H9 (cell line): ENCODE results near the gene NEK8. TPM values are rescaled to one million over a fixed set of nuclear protein-coding genes. Genes with fewer than 3 reads are reported as not detected.

Experiments
- DNase-seq: peaks from one replicate; pipeline ENCODE4 v3.0.0-alpha.2; 2017
- H2AFZ ChIP-seq: one replicate; pipeline ENCODE4 v1.6.1; 2013; ENCODE audit warnings: mild to moderate bottlenecking, low read length, control low read depth, moderate library complexity
- H2AK5ac ChIP-seq: 2 replicates; pipeline ENCODE4 v1.6.1; 2013; ENCODE audit warnings: low read length, control low read depth, mixed read lengths; ENCODE audit not compliant: insufficient read length
- H2BK120ac ChIP-seq: one replicate; pipeline ENCODE4 v1.6.1; 2013; ENCODE audit warnings: low read depth, mild to moderate bottlenecking, low read length, control low read depth, inconsistent platforms; ENCODE audit not compliant: poor library complexity, severe bottlenecking
- H2BK12ac ChIP-seq: 2 replicates; pipeline ENCODE4 v1.6.1; 2013; ENCODE audit warnings: low read length, control low read depth, mixed read lengths, low read depth; ENCODE audit not compliant: insufficient read length
- H2BK15ac ChIP-seq: 2 replicates; pipeline ENCODE4 v1.6.1; 2013; ENCODE audit warnings: low read depth, low read length, control low read depth
- H2BK20ac ChIP-seq: one replicate; pipeline ENCODE4 v1.6.1; 2013; ENCODE audit warnings: low read depth, mild to moderate bottlenecking, low read length, control low read depth, inconsistent platforms; ENCODE audit not compliant: poor library complexity, severe bottlenecking
- H2BK5ac ChIP-seq: 2 replicates; pipeline ENCODE4 v1.6.1; 2013; ENCODE audit warnings: low read length, control low read depth, mixed read lengths; ENCODE audit not compliant: insufficient read length
- H3K14ac ChIP-seq: 2 replicates; pipeline ENCODE4 v1.6.1; 2013; ENCODE audit warnings: low read length, control low read depth; ENCODE audit not compliant: insufficient read depth
- H3K18ac ChIP-seq: 2 replicates; pipeline ENCODE4 v1.6.1; 2013; ENCODE audit warnings: low read depth, mild to moderate bottlenecking, mixed read lengths, low read length, control low read depth; ENCODE audit not compliant: insufficient read length
- H3K23ac ChIP-seq: 2 replicates; pipeline ENCODE4 v1.6.1; 2013; ENCODE audit warnings: low read length, control low read depth, mixed read lengths, low read depth; ENCODE audit not compliant: insufficient read length
- H3K23me2 ChIP-seq: 2 replicates; pipeline ENCODE4 v1.6.1; 2013; ENCODE audit warnings: low read depth, mild to moderate bottlenecking, mixed read lengths, low read length, control low read depth; ENCODE audit not compliant: insufficient read length, poor library complexity, severe bottlenecking
- H3K27ac ChIP-seq: 2 replicates; pipeline ENCODE4 v1.5.1; 2013; ENCODE audit warnings: low read length, control low read depth, mixed read lengths, low read depth; ENCODE audit not compliant: insufficient read length
- H3K27me3 ChIP-seq: 2 replicates; pipeline ENCODE4 v1.6.1; 2013; ENCODE audit warnings: low read length, control low read depth, inconsistent platforms; ENCODE audit not compliant: insufficient read depth
- H3K4ac ChIP-seq: 2 replicates; pipeline ENCODE4 v1.6.1; 2013; ENCODE audit warnings: low read depth, mild to moderate bottlenecking, control low read depth, inconsistent platforms, low read length, moderate library complexity
- H3K4me1 ChIP-seq: 2 replicates; pipeline ENCODE4 v1.6.1; 2013; ENCODE audit warnings: low read length, control low read depth, inconsistent platforms; ENCODE audit not compliant: insufficient read depth
- H3K4me2 ChIP-seq: 2 replicates; pipeline ENCODE4 v1.6.1; 2013; ENCODE audit warnings: low read length, control low read depth, mixed read lengths; ENCODE audit not compliant: insufficient read length, insufficient read depth
- H3K56ac ChIP-seq: 2 replicates; pipeline ENCODE4 v1.6.1; 2013; ENCODE audit warnings: low read depth, mild to moderate bottlenecking, mixed read lengths, low read length, control low read depth; ENCODE audit not compliant: insufficient read length
- H3K79me1 ChIP-seq: 2 replicates; pipeline ENCODE4 v1.6.1; 2013; ENCODE audit warnings: low read depth, mild to moderate bottlenecking, moderate library complexity, low read length, control low read depth, inconsistent platforms; ENCODE audit not compliant: insufficient read depth, poor library complexity, severe bottlenecking
- H3K79me2 ChIP-seq: 2 replicates; pipeline ENCODE4 v1.6.1; 2013; ENCODE audit warnings: low read length, control low read depth, inconsistent platforms; ENCODE audit not compliant: insufficient read depth
- H3K9ac ChIP-seq: 2 replicates; pipeline ENCODE4 v1.6.1; 2013; ENCODE audit warnings: low read length, control low read depth, mixed read lengths; ENCODE audit not compliant: insufficient read length; ENCODE audit errors: extremely low read depth
- H3K9me3 ChIP-seq: one replicate; pipeline ENCODE4 v1.6.1; 2013; ENCODE audit warnings: low read depth, low read length, inconsistent platforms; ENCODE audit not compliant: control insufficient read depth
- H3T11ph ChIP-seq: one replicate; pipeline ENCODE4 v1.6.1; 2013; ENCODE audit warnings: mild to moderate bottlenecking, low read length, control low read depth, inconsistent platforms
- H4K20me1 ChIP-seq: one replicate; pipeline ENCODE4 v1.6.1; 2013; ENCODE audit not compliant: control insufficient read depth, insufficient read length, insufficient read depth
- H4K5ac ChIP-seq: 2 replicates; pipeline ENCODE4 v1.6.1; 2013; ENCODE audit warnings: low read depth, mild to moderate bottlenecking, mixed read lengths, low read length, control low read depth; ENCODE audit not compliant: insufficient read length
- H4K8ac ChIP-seq: replicated peaks from 2 replicates; pipeline ENCODE4 v1.6.1; 2013; ENCODE audit warnings: low read length, control low read depth, mixed read lengths, low read depth; ENCODE audit not compliant: insufficient read length
- H4K91ac ChIP-seq: 2 replicates; pipeline ENCODE4 v1.6.1; 2013; ENCODE audit warnings: low read depth, mild to moderate bottlenecking, moderate library complexity, mixed read lengths, low read length, control low read depth; ENCODE audit not compliant: insufficient read length
- H3K27ac Mint-ChIP-seq, 3 experiments: 2 replicates in 2 of 3; 3 replicates in 1 of 3; pipeline ENCODE4 v1.8.0; 2020 to 2021; ENCODE audit warnings: mixed read lengths in 3 of 3, mild to moderate bottlenecking in 1 of 3, moderate library complexity in 1 of 3
- H3K27me3 Mint-ChIP-seq: 2 replicates; pipeline ENCODE4 v1.8.0; 2021; ENCODE audit warnings: low read depth, mild to moderate bottlenecking, moderate library complexity, mixed read lengths
- H3K36me3 Mint-ChIP-seq, 3 experiments: 2 replicates in 2 of 3; 3 replicates in 1 of 3; pipeline ENCODE4 v1.8.0; 2020 to 2021; ENCODE audit warnings: low read depth in 3 of 3, mixed read lengths in 3 of 3; ENCODE audit not compliant: insufficient read depth in 1 of 3
- H3K4me1 Mint-ChIP-seq, 2 experiments: 2 replicates each; pipeline ENCODE4 v1.8.0; 2020; ENCODE audit warnings: mixed read lengths in 2 of 2
- H3K4me3 Mint-ChIP-seq, 2 experiments: 2 replicates in 1 of 2; 3 replicates in 1 of 2; pipeline ENCODE4 v1.8.0; 2020 to 2021; ENCODE audit warnings: mild to moderate bottlenecking in 2 of 2, mixed read lengths in 2 of 2, moderate library complexity in 1 of 2
- H3K9me3 Mint-ChIP-seq, 2 experiments: 2 replicates in 1 of 2; 3 replicates in 1 of 2; pipeline ENCODE4 v1.8.0; 2020; ENCODE audit warnings: mild to moderate bottlenecking in 2 of 2, mixed read lengths in 2 of 2, moderate library complexity in 1 of 2
- WGBS: extraction: QIAGEN DNeasy Blood & Tissue Kit; methylation state at CpG from one replicate; pipeline ENCODE4 v1.1.7; 2013; ENCODE audit warnings: missing lambda C conversion rate, low lambda C conversion rate, mixed read lengths; ENCODE audit not compliant: insufficient read length; ENCODE audit errors: extremely low coverage; 5-methylcytosine and 5-hydroxymethylcytosine counted together
- total RNA-seq: library from RNA; stranded (reverse); gene quantifications from 2 replicates; pipeline ENCODE4 v1.2.1, GENCODE V29; 2021
- TF ChIP-seq, protein P1 (sequence below): fragments of 200-600 bp; sonication (generic); conservative IDR thresholded peaks from 3 replicates; pipeline ENCODE4 v1.8.0; 2021; ENCODE audit warnings: antibody characterized with exemption, mild to moderate bottlenecking

NEK8 gene
- total RNA-seq, 1 experiment from 2014 or later = 18.8 TPM

- H3K79me2 ChIP-seq = no peaks in the 10 kb centered on the region
- no peak overlapping the region for H3K4ac ChIP-seq
- H4K91ac ChIP-seq = no peak overlapping the region
- no peak overlapping the region for H2BK15ac ChIP-seq
- H4K5ac ChIP-seq = no peak overlapping the region
- no peak overlapping the region for H2AK5ac ChIP-seq
- H3K23ac ChIP-seq = no peak overlapping the region
- H3K9me3 ChIP-seq = no peaks in the 10 kb centered on the region
- no peak overlapping the region for H3K4me2 ChIP-seq
- H3K14ac ChIP-seq = no peak overlapping the region
- no peaks in the 10 kb centered on the region for H3K23me2 ChIP-seq
- no peak overlapping the region for H3K18ac ChIP-seq
- no peaks in the 10 kb centered on the region for H3K4me1 ChIP-seq
- no peak overlapping the region for H3K56ac ChIP-seq
- no peak overlapping the region for H2BK12ac ChIP-seq
- DNase-seq = no peak
- H4K20me1 ChIP-seq = no peaks in the 10 kb centered on the region
- TF ChIP-seq, protein P1, sequence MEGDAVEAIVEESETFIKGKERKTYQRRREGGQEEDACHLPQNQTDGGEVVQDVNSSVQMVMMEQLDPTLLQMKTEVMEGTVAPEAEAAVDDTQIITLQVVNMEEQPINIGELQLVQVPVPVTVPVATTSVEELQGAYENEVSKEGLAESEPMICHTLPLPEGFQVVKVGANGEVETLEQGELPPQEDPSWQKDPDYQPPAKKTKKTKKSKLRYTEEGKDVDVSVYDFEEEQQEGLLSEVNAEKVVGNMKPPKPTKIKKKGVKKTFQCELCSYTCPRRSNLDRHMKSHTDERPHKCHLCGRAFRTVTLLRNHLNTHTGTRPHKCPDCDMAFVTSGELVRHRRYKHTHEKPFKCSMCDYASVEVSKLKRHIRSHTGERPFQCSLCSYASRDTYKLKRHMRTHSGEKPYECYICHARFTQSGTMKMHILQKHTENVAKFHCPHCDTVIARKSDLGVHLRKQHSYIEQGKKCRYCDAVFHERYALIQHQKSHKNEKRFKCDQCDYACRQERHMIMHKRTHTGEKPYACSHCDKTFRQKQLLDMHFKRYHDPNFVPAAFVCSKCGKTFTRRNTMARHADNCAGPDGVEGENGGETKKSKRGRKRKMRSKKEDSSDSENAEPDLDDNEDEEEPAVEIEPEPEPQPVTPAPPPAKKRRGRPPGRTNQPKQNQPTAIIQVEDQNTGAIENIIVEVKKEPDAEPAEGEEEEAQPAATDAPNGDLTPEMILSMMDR = no peak
- H2BK5ac ChIP-seq = no peak overlapping the region
- H2BK120ac ChIP-seq = no peak overlapping the region
- H3T11ph ChIP-seq = no peak overlapping the region
- Mint-ChIP-seq H3K27me3 (no peaks in the 10 kb centered on the region), H3K4me1 (no peaks in the 10 kb centered on the region), H3K27ac (no peak overlapping the region), H3K4me3 (no peak overlapping the region), H3K36me3 (peaks cover 60 to 95% (median 88%) of the 10 kb centered on the region in 3 experiments; a peak in 6 of 7 replicates), H3K9me3 (no peaks in the 10 kb centered on the region)
- WGBS = no CpG with 5 or more reads among the region's 11 CpGs
- H3K27ac ChIP-seq = no peak overlapping the region
- no peaks in the 10 kb centered on the region for H3K79me1 ChIP-seq
- H4K8ac ChIP-seq = no peak overlapping the region
- H3K27me3 ChIP-seq = peaks cover 1% of the 10 kb centered on the region; the same call in 1 of the 2 replicates
- H2BK20ac ChIP-seq = no peak overlapping the region
- H3K9ac ChIP-seq = no peak overlapping the region
- no peak overlapping the region for H2AFZ ChIP-seq
Observed at GRCh38 chr17:28682655-28683054, 45.9 kb upstream of the NEK8 start.
